Stimulated activated CD4-positive, alpha-beta T cell treated with anti-CD3 and anti-CD28 coated beads, Interleukin-2, amount 100 ng/mL, for 4 hours (primary cell): ENCODE measurements around the gene IGLL1.
"Not testable (repeated sequence)": the region's sequence is repeated elsewhere in the genome, so short reads cannot be mapped to it uniquely, and the experiment has no call there.

ENCODE experiments used
- DNase-seq: peaks from one replicate; pipeline ENCODE4 v3.0.0-alpha.2; 2020; ENCODE audit warnings: low read depth

IGLL1 gene

DNA sequence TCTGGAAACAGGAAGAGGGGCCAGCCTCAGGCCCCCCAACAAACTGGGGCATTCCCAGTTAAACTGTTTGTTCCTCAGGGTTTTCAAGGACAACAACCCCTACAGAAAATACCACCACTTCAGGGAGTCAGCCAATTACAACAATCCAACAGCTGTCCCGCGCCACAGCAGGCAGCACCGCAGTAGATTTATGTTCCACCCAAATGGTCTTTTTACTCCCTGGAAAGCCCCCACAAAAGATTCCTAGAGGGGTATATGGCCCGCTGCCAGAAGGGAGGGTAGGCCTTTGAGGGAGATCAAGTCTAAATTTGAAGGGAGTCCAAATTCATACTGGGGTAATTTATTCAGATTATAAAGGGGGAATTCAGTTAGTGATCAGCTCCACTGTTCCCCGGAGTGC is 39.3 kb downstream of the IGLL1 start:
- DNase-seq, result not testable (repeated sequence)

DNA sequence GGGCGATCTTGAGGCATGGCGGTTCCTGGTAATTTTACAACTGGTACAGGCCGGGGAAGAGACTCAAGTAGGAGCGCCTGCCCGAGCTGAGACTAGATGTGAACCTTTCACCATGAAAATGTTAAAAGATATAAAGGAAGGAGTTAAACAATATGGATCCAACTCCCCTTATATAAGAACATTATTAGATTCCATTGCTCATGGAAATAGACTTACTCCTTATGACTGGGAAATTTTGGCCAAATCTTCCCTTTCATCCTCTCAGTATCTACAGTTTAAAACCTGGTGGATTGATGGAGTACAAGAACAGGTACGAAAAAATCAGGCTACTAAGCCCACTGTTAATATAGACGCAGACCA is 40.3 kb downstream of the IGLL1 start:
- not testable (repeated sequence) for DNase-seq

DNA sequence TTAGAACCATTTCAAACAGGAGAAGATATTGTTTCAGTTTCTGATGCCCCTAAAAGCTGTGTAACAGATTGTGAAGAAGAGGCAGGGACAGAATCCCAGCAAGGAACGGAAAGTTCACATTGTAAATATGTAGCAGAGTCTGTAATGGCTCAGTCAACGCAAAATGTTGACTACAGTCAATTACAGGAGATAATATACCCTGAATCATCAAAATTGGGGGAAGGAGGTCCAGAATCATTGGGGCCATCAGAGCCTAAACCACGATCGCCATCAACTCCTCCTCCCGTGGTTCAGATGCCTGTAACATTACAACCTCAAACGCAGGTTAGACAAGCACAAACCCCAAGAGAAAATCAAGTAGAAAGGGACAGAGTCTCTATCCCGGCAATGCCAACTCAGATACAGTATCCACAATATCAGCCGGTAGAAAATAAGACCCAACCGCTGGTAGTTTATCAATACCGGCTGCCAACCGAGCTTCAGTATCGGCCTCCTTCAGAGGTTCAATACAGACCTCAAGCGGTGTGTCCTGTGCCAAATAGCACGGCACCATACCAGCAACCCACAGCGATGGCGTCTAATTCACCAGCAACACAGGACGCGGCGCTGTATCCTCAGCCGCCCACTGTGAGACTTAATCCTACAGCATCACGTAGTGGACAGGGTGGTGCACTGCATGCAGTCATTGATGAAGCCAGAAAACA is 40.8 kb downstream of the IGLL1 start:
- DNase-seq, result peak; percentile 53

DNA sequence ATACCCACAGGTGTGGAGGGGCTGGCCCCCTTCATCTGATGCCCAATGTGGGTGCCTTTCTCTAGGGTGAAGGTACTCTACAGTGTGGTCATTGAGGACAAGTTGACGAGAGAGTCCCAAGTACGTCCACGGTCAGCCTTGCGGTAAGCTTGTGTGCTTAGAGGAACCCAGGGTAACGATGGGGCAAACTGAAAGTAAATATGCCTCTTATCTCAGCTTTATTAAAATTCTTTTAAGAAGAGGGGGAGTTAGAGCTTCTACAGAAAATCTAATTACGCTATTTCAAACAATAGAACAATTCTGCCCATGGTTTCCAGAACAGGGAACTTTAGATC is 41.4 kb downstream of the IGLL1 start:
- DNase-seq, result not testable (repeated sequence)

DNA sequence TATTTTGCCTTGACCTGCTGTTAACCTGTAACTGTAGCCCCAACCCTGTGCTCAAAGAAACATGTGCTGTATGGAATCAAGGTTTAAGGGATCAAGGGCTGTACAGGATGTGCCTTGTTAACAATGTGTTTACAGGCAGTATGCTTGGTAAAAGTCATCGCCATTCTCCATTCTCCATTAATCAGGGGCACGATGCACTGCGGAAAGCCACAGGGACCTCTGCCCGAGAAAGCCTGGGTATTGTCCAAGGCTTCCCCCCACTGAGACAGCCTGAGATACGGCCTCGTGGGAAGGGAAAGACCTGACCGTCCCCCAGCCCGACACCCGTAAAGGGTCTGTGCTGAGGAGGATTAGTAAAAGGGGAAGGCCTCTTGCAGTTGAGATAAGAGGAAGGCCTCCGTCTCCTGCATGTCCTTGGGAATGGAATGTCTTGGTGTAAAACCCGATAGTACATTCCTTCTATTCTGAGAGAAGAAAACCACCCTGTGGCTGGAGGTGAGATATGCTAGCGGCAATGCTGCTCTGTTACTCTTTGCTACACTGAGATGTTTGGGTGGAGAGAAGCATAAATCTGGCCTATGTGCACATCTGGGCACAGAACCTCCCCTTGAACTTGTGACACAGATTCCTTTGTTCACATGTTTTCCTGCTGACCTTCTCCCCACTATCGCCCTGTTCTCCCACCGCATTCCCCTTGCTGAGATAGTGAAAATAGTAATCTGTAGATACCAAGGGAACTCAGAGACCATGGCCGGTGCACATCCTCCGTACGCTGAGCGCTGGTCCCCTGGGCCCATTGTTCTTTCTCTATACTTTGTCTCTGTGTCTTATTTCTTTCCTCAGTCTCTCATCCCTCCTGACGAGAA is 42.0 kb downstream of the IGLL1 start:
- DNase-seq, result not testable (repeated sequence)

DNA sequence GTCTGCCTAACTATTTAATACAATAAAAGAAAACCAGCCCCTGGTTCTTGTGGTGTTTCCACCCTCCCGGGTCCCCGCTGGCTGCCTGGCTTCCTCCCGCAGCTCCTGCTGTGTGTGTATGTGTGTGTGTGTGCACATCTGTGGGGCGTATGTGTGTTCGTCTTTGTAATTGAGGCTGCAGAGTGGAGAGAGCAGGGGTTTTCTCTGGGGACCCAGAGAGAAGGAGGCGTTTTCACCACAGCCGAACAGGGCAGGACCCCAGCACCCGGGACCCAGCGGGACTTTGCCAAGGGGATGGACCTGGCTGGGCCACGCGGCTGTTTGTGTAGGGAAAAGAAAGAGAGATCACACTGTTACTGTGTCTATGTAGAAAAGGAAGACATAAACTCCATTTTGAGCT is 42.7 kb downstream of the IGLL1 start:
- no peak for DNase-seq

DNA sequence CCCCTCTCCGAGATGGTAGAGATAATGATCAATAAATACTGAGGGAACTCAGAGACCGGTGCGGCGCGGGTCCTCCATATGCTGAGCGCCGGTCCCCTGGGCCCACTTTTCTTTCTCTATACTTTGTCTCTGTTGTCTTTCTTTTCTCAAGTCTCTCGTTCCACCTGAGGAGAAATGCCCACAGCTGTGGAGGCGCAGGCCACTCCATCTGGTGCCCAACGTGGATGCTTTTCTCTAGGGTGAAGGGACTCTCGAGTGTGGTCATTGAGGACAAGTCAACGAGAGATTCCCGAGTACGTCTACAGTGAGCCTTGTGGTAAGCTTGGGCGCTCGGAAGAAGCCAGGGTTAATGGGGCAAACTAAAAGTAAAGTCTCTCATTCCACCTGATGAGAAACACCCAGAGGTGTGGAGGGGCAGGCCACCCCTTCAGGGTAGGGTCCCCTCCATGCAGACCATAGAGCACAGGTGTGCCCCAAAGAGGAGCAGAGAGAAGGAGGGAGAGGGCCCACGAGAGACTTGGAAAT is 43.2 kb downstream of the IGLL1 start:
- no peak for DNase-seq

DNA sequence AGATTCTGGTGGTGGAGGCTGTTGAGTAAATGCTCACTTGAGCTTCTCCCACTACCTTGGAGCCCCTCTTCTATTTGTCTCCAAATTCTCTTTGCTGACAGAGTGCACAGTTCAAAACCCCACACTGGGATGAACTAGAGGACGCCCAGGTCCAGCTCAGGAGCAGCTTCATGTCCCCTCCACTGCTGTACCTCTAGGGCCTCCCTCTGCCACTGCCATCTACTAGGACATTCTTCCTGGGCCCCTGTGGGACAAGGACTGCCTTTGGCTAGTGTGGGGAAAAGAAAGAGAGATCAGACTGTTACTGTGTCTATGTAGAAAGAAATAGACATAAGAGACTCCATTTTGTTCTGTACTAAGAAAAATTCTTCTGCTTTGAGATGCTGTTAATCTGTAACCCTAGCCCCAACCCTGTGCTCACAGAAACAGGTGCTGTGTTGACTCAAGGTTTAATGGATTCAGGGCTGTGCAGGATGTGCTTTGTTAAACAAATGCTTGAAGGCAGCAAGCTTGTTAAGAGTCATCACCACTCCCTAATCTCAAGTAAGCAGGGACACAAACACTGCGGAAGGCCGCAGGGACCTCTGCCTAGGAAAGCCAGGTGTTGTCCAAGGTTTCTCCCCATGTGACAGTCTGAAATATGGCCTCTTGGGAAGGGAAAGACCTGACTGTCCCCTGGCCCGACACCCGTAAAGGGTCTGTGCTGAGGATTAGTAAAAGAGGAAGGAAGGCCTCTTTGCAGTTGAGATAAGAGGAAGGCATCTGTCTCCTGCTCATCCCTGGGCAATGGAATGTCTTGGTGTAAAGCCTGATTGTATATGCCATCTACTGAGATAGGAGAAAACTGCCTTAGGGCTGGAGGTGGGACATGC is 44.1 kb downstream of the IGLL1 start:
- not testable (repeated sequence) for DNase-seq

DNA sequence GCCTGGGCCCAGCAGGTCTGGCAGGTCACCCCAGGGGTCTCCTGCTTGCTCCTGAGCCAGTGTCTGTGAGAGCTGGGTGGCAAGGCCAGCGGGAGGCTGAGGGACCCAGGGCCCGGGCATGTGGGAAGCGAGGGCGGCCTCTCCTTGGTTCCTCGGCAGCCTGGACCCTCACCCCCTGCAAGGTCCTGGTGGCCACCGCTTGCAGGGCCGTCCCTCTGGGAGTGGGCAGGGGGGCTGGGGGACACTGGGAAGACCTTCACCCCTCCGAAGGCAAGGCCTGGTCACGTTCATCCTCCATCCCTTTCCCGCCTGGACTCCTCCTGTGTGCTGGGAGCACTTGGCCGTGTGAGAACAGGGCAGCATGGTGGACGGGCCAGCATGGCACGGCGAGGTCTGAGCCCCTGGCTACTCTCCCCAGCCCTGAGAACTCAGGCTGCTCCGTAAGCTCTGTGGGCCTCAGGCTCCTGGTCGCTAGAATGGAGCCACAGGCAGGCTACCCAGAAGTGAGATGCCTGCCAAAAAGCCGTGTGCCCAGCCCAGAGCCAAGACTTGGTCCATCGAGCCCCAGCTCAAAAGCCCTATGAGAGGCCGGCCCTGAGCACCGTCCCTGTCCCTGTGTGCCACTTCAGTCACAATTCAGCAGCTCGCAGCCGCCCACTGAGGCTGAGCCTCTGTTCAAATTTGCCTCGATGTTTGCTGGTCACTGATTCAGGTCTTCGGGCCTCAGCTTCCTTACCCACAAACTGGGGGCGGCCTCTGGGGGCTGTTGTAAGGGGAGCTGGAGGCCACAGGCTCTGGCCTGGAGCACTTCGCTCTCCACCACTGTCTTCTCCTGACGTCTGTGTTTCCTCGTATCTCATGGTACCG is 45.0 kb downstream of the IGLL1 start:
- no peak for DNase-seq

DNA sequence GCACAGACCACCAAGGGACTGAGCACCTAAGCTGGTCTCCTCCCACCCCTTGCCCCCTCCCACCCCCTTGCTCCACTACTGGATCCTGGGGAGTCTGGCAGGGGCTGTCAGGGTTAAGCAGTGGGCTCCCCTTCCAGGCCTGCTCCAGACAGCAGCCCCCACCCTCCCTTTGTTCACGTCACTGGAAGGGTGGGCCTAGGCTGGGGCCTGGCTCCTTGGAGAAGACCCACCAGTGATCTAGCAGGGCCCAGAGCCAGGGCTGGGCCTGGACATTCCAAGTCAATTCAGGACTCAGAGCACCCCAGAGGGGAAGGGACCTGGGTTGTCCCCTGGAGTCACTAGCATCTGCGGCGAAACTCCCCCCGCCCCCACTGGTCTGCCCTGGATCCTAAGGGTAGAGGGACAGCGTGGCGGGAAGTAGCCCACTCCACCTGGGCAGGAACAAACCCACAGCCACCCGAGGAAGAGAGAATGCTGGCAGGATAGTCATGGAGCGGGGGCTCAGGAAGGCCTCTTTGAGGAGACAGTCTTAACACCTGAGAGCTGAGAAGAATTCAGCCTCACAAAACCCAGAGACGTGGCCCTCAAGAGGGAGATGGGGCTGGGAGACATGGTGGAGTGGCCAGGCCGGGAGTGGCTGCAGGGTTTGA is 45.8 kb downstream of the IGLL1 start:
- no peak for DNase-seq

DNA sequence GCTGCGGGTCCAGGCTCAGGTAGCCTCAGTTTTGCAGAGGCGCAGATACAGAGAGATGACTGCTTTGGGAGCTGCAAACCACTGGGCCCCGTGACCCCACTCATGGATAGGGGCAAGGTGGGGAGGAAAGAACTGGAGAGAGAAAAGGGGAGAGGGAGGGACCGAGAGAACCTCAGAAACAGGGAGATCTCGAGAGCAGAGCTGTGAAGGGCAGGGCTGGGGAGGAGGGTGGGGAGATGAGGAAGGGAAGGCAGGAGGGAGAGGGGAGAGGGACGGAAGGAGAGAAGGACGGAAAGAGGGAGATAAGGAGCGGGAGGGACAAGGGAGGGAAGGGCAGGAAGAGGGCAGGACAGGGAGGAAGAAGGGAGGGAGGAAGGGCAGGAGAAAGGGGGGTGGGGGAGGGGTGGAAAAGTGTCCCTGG is 46.3 kb downstream of the IGLL1 start:
- no peak for DNase-seq

DNA sequence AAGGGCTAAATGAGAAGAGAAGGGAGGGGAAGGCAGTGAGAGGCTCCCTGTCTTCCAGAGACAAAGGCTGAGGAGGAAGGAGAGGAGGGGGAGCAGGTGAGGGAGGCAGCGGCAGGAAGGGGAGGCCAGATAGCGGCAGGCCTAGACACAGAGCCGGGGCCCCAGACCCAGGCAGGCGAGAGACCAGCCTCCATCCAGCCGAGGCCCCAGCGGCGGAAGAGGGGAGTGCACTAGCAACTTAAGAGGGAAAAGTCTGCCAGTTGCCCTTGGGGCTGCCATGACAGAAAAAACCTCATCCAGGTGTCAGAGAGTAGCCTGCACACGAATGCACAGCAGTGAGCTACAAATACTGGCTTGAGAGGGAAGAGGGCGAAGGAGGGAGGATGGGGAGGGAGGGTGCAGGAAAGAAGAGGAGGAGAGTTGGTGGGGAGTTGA is 46.7 kb downstream of the IGLL1 start:
- no peak for DNase-seq

DNA sequence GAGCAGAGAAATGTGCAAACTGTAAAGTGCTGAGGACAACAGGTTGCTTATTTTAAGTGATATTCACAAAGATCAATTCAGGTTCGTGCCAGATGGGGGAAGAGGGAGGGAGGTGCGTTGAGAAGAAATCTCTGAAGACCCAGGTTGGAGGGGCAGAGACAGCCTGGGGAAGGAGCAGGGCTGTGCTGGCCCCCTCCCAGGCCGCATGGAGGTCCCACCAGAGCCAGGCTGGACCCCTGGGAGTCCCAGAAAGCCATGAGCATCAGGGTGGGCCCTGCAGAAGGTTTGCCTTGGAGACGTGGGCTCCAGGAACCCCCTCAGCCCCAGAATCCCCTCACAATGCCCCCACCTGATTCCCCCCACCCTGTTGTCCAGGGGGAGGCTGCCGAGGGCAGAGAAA is 47.4 kb downstream of the IGLL1 start:
- no peak for DNase-seq

DNA sequence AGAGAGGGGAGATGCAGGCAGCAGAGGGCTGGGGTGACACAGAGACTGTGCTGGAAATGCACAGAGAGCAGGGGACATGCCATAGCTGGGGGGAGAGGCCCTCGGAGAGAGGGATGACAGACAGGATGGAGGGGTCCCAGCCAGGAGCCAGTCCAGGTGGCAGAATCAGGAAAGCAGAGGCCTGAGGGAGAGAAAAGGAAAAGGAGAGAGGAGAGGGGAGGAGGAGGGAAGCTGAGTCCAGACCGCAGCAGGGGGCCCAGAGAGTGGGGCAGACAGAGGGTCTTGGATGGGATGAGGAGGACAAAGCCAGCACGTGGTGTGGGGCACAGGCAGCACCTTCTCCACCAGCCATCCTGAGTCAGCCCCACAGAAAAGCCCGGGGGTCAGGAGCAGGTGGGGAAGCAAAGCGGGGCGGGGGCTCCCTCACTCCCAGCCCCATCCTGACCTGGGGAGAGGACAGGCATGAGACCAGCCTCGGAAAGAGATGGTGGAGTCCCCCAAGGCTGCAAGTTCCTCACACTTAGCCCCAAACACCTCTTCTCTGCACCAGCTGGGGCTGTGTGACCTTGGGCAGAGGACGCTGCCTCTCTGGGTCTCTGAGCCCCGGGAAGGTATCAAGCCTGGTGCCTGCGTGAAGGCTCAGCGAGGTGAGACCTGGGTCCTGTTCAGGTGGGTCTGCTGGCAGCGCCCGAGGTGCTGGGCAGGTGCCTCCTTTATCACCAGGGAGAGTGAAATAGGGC is 48.0 kb downstream of the IGLL1 start:
- DNase-seq, result no peak

DNA sequence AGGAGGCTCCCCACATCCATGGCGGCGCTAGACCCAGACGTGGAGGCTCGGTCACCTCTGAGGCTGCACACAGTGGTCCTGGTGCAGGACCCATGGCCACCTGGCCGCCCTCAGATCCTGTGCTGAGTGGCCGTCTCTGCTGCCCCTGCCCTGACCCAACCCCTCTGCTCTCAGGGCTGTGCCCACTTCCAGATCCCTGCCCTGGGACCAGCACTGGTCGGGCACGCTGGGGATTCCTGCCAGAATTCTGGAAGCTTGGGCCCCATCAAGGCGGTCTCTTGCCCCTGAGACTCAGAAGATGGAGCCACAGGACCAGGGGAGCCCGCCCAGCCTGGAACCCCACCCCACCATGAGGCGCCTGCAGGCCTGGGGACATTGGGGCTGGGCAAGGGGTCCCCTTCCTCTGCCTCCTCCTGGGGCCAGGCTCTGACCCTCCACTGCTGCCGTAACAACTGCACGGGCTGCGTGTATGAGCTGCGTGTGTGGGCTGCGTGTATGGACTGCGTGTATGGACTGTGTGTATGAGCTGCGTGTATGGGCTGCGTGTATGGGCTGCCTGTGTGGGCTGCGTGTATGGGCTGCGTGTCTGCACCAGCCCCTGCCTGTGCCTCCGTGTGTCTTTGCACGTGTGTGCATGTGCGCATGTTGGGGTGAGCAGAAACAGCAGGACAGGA is 48.7 kb downstream of the IGLL1 start:
- DNase-seq, result no peak

DNA sequence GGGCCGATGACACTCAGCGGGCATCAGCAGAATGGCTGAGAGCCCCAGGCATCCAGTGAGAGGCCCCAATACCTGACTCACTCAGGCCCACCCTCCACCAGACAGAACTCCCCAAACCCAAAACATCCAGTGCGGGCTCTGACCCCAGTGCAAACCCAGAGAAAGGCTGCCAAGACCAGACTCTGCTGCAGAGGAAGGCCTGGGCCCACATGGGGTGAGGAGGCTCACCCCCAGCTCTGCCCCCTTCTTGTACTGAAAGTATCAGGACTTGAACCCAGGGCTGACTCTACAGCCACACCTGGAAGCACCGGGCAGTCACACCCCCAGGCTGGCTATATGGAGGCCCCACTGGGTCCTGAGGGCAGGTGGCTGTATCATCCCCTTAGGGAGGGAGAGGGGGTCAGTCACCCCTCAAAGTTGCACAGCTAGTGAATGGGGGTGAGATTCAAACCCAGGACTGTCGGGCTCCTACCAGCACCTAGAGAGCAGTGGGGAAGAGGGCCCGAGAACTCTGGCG is 49.3 kb downstream of the IGLL1 start:
- DNase-seq, result no peak

DNA sequence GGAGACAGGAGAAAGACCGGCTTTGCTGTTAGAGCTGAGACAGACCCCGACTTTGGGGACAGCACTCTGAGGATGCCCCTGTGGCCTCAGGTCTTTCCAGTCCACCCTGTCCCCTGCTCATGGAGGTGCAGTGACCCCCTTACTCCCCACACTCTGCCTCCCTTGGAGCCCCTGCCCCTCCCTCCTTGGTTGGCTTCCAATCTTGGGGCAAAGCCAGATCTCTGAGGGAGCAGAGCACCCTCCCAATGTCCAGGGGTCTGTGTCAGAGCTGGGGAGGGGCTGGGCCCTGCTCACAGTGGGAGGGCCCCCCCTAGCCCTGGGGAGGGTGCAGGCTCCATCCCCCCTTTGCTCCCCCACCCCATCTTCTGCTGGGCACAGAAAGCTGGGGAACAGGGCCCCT is 50.0 kb downstream of the IGLL1 start:
- no peak for DNase-seq

DNA sequence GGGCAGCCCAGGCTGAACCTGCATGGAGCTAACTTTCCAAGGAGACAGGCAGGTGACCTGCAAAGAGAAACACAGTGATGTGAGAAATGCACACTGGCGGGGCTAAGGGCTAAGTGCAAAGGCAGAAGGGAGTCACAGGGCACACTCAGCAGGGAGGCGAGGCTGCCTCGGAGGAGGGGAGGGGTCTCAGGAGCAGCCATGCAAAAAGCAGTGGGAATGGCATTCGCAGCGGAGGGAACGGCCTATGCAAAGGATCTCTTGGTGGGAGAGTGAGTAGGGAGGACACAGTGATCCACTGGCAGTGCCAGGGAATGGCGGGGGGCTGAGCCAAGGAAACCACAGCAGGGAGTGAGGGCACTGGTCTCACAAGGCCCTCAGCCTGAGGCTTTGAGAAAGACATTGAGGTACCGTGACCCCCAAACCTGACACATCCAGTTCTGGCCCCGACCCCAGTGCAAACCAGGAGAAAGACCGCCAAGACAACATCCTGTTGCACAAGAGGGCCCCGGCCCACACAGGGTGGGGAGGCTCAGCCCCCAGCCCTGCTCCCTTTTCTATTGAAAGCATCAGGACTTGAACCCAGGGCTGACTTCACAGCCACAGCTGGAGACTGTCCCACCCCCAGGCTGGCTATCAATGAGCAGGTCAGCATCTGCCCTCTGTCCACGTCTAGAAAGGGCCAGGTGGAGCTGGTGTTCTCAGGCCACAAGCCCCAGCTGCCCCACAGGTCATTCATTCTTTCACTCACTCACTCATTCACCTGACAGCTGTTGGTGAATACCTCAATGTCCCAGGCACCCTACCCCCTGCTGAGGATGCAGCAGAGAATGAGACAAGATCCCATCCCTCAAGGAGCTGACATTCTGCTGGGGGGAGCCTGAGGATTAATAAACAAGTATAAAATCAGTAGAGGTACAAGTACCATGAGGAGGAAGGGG is 50.7 kb downstream of the IGLL1 start:
- DNase-seq, result no peak
